Measurements from ENCODE around the gene S100P. TPM values are rescaled to one million over a fixed set of nuclear protein-coding genes. Genes with fewer than 3 reads are reported as not detected.
A peak's percentile ranks its signal among the peaks of the same experiment; 100 is the strongest.

S100P gene
- total and polyA plus RNA-seq, 10 donors = 3.5 to 162 (median 32.4) TPM

- intact Hi-C loops (cut with DNase I; ENCODE audit: low total_unique reads) = no loop called here
Observed at GRCh38 chr4:6673660-6674499, 19.8 kb upstream of the S100P start.

GRCh38 chr4:6674500-6675149, 19.1 kb upstream of the S100P start:
- Histone ChIP-seq H3K27ac (peak overlapping the region; percentile 82 to 92 (median 88)), H3K4me1 (peaks cover 28 to 50% (median 37%) of the 10 kb centered on the region in 6 donors), H3K4me3 (peak overlapping the region; percentile 72 to 88 (median 86)), H3K9me3 (peaks cover 0 to 4% (median 0%) of the 10 kb centered on the region in 8 donors), H3K27me3 (replicated peaks in 1 of 7) (no peaks in the 10 kb centered on the region), H3K36me3 (peaks cover 0 to 36% (median 0%) of the 10 kb centered on the region in 6 donors)
- intact Hi-C loops (cut with DNase I; ENCODE audit: low total_unique reads) = no loop called here
- TF ChIP-seq CTCF (IDR thresholded peaks at IDR 0.05 in 8 of 11, conservative IDR thresholded peaks at IDR 0.05 in 3 of 11) = peak; percentile 12 to 63 (median 54)
- no peak for TF ChIP-seq POLR2A (IDR thresholded peaks at IDR 0.05)
- TF ChIP-seq POLR2AphosphoS5 (IDR thresholded peaks at IDR 0.05) = peak in 1 of 3 donors; percentile 51
- no peak for DNase-seq
- 4 to 8% (median 5%) methylated on average over 28 to 40 of the region's 40 CpGs for WGBS, 5 donors

More at GRCh38 chr4:6673660-6674499, 19.8 kb upstream of the S100P start:
- peak overlapping the region; percentile 72 to 88 (median 86) for H3K4me3 ChIP-seq
- peak in 1 of 11 experiments; percentile 19 for TF ChIP-seq CTCF (IDR thresholded peaks at IDR 0.05 in 8 of 11, conservative IDR thresholded peaks at IDR 0.05 in 3 of 11)
- peak in 1 of 3 donors; percentile 47 for TF ChIP-seq POLR2A (IDR thresholded peaks at IDR 0.05)
- TF ChIP-seq POLR2AphosphoS5 (IDR thresholded peaks at IDR 0.05) = peak; percentile 90 to 94 (median 93)
- no peaks in the 10 kb centered on the region for H3K9me3 ChIP-seq
- H3K36me3 ChIP-seq = peaks cover 0 to 44% (median 0%) of the 10 kb centered on the region in 6 donors
- H3K27ac ChIP-seq = peak overlapping the region; percentile 82 to 92 (median 88)
- H3K4me1 ChIP-seq = peaks cover 28 to 50% (median 37%) of the 10 kb centered on the region in 6 donors
- H3K27me3 ChIP-seq (replicated peaks in 1 of 7) = no peaks in the 10 kb centered on the region
- peak; percentile 99 for DNase-seq
- WGBS, 5 donors = 0 to 7% (median 1%) methylated on average over 17 to 89 of the region's 89 CpGs

DNA sequence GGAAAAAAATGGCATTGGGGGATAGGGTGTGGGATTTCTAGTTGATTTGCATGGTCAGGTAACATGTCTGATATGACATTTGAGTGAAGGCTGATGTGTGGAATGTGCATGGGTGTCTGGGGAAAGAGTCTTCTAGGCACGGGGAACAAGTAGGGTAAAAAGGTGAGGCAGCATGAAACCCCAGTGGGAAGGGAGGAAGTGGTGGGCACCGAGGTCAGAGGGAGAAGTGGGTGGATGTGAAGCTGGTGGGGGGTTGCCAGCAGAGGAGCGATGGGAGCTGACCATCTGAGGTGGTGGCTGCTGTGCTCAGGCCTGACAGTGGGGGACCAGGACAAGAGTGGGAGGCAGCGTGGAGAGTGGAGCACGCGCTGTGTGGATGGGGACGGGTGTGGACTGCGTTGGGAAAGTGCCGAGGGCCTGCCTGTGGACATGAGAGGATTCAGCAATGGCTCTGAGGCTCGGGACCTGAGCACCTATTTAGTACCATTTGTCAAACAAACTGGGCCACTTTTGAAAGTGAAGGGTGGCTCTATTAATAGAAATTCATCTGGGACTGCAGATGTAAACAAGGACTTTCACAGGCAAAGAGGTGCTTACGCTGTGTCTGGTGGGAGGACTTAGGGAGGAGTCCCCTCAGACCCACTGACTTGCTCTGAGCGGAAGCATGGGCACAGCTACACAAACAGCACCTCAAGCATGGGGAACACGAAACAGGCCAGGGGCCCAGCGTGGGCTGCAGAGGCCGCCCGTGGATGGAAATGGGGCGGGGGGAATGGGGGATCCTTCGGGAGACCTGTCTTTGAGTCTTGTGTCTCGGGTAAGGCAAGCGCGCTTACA, 16.7 kb upstream of the S100P start:
- H3K4me3 ChIP-seq = peak overlapping the region in 1 of 8 donors; percentile 85
- peak; percentile 70 for DNase-seq

More for the DNA sequence above, 16.7 kb upstream of the S100P start:
- TF ChIP-seq CTCF (IDR thresholded peaks at IDR 0.05 in 8 of 11, conservative IDR thresholded peaks at IDR 0.05 in 3 of 11) (no peak), POLR2AphosphoS5 (IDR thresholded peaks at IDR 0.05) (peak in 2 of 3 donors; percentile 27 to 49)
- H3K27ac ChIP-seq = no peak overlapping the region
- H3K9me3 ChIP-seq = peaks cover 0 to 14% (median 6%) of the 10 kb centered on the region in 8 donors
- intact Hi-C loops (cut with DNase I; ENCODE audit: low total_unique reads) = no loop called here
- peaks cover 0 to 41% (median 0%) of the 10 kb centered on the region in 6 donors for H3K36me3 ChIP-seq
- no peaks in the 10 kb centered on the region for H3K27me3 ChIP-seq (replicated peaks in 1 of 7)
- H3K4me1 ChIP-seq = peaks cover 28 to 50% (median 37%) of the 10 kb centered on the region in 6 donors
- WGBS, 5 donors = 63 to 85% (median 76%) methylated on average over 21 of the region's 21 CpGs

All from spleen (tissue), 11 donors.